Hematopoietic multipotent progenitor cell treated with erythropoietin and hydrocortisone succinate and interleukin-3 and kit ligand, for 4 days (in vitro differentiated cells): ENCODE measurements around the gene NSMCE1.

ENCODE experiments used
- DNase-seq: peaks from one replicate; pipeline ENCODE4 v3.0.0-alpha.2; 2015

The NSMCE1 gene

GRCh38 chr16:27242398-27242797 lies 26.2 kb downstream of the NSMCE1 start:
- DNase-seq, result no peak

- no peak for DNase-seq
Observed at GRCh38 chr16:27241658-27242057, 26.9 kb downstream of the NSMCE1 start.

GRCh38 chr16:27240948-27241531 lies 27.5 kb downstream of the NSMCE1 start:
- DNase-seq, result no peak

GRCh38 chr16:27239906-27240655 lies 28.5 kb downstream of the NSMCE1 start:
- no peak for DNase-seq

GRCh38 chr16:27239026-27239425 lies 29.5 kb downstream of the NSMCE1 start:
- no peak for DNase-seq

- no peak for DNase-seq
Observed at GRCh38 chr16:27238591-27238990, 30.0 kb downstream of the NSMCE1 start.

- DNase-seq, result peak; percentile 76
Observed at GRCh38 chr16:27238016-27238587, 30.5 kb downstream of the NSMCE1 start.

- peak; percentile 93 for DNase-seq
Observed at GRCh38 chr16:27237219-27238015, 31.2 kb downstream of the NSMCE1 start.

GRCh38 chr16:27236635-27237218 lies 31.8 kb downstream of the NSMCE1 start:
- DNase-seq, result no peak

- no peak for DNase-seq
Observed at GRCh38 chr16:27235938-27236245, 32.7 kb downstream of the NSMCE1 start.

GRCh38 chr16:27235055-27235937 lies 33.3 kb downstream of the NSMCE1 start:
- DNase-seq, result peak; percentile 99

GRCh38 chr16:27234603-27235002 lies 34.0 kb downstream of the NSMCE1 start:
- DNase-seq, result no peak

GRCh38 chr16:27234171-27234570 lies 34.4 kb downstream of the NSMCE1 start:
- DNase-seq, result no peak

- DNase-seq, result no peak
Observed at GRCh38 chr16:27233731-27234130, 34.8 kb downstream of the NSMCE1 start.

GRCh38 chr16:27232901-27233625 lies 35.5 kb downstream of the NSMCE1 start:
- no peak for DNase-seq

- DNase-seq, result peak; percentile 57
Observed at GRCh38 chr16:27232061-27232900, 36.3 kb downstream of the NSMCE1 start.

GRCh38 chr16:27231692-27232060 lies 36.9 kb downstream of the NSMCE1 start:
- no peak for DNase-seq

GRCh38 chr16:27230562-27231001 lies 38.0 kb downstream of the NSMCE1 start:
- peak; percentile 93 for DNase-seq

GRCh38 chr16:27229891-27230470 lies 38.6 kb downstream of the NSMCE1 start:
- DNase-seq, result no peak
